Ovary (tissue), 9 donors: ENCODE data around the gene SYT3. TPM values are rescaled to one million over a fixed set of nuclear protein-coding genes. Genes with fewer than 3 reads are reported as not detected.

Experiments
- DNase-seq, 5 donors: peaks; one replicate each; pipeline ENCODE4 v3.0.0-alpha.2; 2019 to 2020
- H3K27ac ChIP-seq, 2 donors: fragments of 200-600 bp; one replicate each; pipeline versions ENCODE4 v1.5.1 to v1.8.0; 2019 to 2022
- H3K27me3 ChIP-seq: fragments of 200-600 bp; one replicate; pipeline ENCODE4 v1.8.0; 2022
- H3K36me3 ChIP-seq: fragments of 200-600 bp; sonication (generic); one replicate; pipeline ENCODE4 v1.5.1; 2019
- H3K4me1 ChIP-seq: one replicate; pipeline ENCODE4 v1.8.1; 2013; ENCODE audit warnings: mild to moderate bottlenecking, moderate library complexity; ENCODE audit not compliant: insufficient read depth
- H3K4me3 ChIP-seq: fragments of 200-600 bp; sonication (generic); one replicate; pipeline ENCODE4 v1.5.1; 2017
- H3K9me3 ChIP-seq, 2 donors: fragments of 200-600 bp in 1 of 2; sonication (generic) in 1 of 2; one replicate each; pipeline versions ENCODE4 v1.5.1 to v1.8.1; 2013 to 2019; ENCODE audit warnings: mild to moderate bottlenecking in 1 of 2, moderate library complexity in 1 of 2
- CTCF ChIP-seq, 3 donors: fragments of 450-650 bp in 2 of 3; fragments of 200-600 bp in 1 of 3; IDR thresholded peaks; one replicate each; pipeline versions ENCODE4 v1.5.1 to v1.8.0; 2016 to 2022; ENCODE audit warnings: antibody characterized with exemption in 3 of 3, mild to moderate bottlenecking in 1 of 3
- EP300 ChIP-seq: sonication (generic); formaldehyde crosslinking; IDR thresholded peaks from one replicate; pipeline ENCODE4 v1.6.1; 2017; ENCODE audit warnings: antibody characterized with exemption
- POLR2A ChIP-seq: fragments of 450-650 bp; IDR thresholded peaks from one replicate; pipeline ENCODE4 v1.6.1; 2017; ENCODE audit warnings: antibody characterized with exemption, mild to moderate bottlenecking, moderate library complexity
- WGBS, 3 donors: extraction: QIAGEN DNeasy Blood & Tissue Kit in 1 of 3; methylation state at CpG; one replicate each; pipeline versions ENCODE4 v1.1.5 to v1.1.7; 2013 to 2017; 5-methylcytosine and 5-hydroxymethylcytosine counted together
- intact Hi-C, 4 donors: fragments of 100-400 bp; cut with DNase I; formaldehyde crosslinking; loops; one replicate each; pipeline versions ENCODE4 v1.11.0 to v1.15.1; 2022 to 2023
- polyA plus RNA-seq, 2 donors: library from polyadenylated mRNA; stranded (reverse); fragments of 200-250 nt in 1 of 2; fragments of 350-450 nt in 1 of 2; fragmentation: Illumina TruSeq in 1 of 2; extraction: RNeasy Lipid Tissue Mini Kit (QIAGEN cat#74804) in 1 of 2; gene quantifications; one replicate each; pipeline ENCODE4 v1.2.3, GENCODE V29; 2013 to 2014
- total RNA-seq, 7 donors: library from RNA; depleted of rRNA in 2 of 7; stranded (reverse); fragments of >200 nt in 2 of 7; fragmentation: NEBNext Ultra II Directional in 3 of 7; extraction: Animal tissue kit (Norgen Biotek cat#: 25700) in 3 of 7; gene quantifications; one replicate each; pipeline versions ENCODE4 v1.1.0 to v1.2.4, GENCODE V29; 2016 to 2023
- donor health status: DM: no; HTN: no; CAD: no; lungs with moderate emphysema.
- donor health status: DM: no; HTN: no; CAD: no.
- donor health status: Bipolar disorder and iron deficiency.
- donor health status: DM: yes; HTN: yes; CAD: no.
- donor health status: DM: no; HTN: no; CAD: no.
- donor health status: DM: yes; HTN: yes; CAD: no.

The SYT3 gene
- total and polyA plus RNA-seq, 9 donors: 0.08 to 0.32 (median 0.10) TPM; not detected in 6

DNA sequence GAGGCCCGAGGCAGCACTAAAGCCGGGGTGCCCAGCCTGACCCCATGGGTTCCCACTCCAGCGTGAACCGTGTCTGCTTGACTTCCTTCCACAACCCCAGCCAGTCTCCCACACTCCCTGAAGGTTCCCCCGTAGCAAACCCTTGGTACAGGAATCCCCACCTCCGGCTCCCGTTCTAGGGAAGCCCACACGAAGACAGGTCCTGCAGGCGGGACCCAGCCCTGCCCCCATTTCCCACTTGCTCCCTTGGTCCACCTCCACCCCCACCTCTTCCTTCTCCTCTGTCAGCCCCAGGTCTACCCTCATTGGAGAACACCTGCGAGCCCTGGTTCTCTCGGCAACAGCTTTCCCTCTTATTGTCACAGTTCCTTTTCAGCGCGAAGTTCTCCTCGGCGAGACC is 33.4 kb upstream of the SYT3 start:
- intact Hi-C loops: no loop called here
- Histone ChIP-seq H3K9me3 (no peaks in the 10 kb centered on the region), H3K27me3 (no peaks in the 10 kb centered on the region), H3K36me3 (no peaks in the 10 kb centered on the region), H3K4me1 (no peaks in the 10 kb centered on the region), H3K4me3 (no peak overlapping the region), H3K27ac (no peak overlapping the region)
- TF ChIP-seq EP300 (no peak), CTCF (IDR thresholded peaks at IDR 0.05) (no peak), POLR2A (no peak)
- 48 to 50% (median 49%) methylated on average over 15 of the region's 15 CpGs for WGBS, 3 donors
- no peak for DNase-seq

DNA sequence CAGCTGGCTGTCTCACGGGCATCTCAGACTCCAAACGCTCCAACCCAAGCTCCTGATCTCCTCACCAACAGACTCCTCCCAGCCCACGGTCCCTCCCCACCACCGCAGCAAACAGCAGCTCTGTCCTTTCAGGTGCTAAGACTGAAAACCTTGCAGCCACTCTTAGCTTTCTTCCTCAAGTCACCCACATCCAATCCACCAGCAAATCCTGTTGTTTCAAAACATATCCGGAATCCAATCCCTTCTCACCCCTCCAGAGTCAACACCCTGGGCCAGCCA is 30.4 kb upstream of the SYT3 start:
- TF ChIP-seq CTCF (IDR thresholded peaks at IDR 0.05): no peak
- no peak for TF ChIP-seq EP300
- no peak for TF ChIP-seq POLR2A
- Histone ChIP-seq H3K4me3 (no peak overlapping the region), H3K9me3 (no peaks in the 10 kb centered on the region), H3K27me3 (no peaks in the 10 kb centered on the region), H3K27ac (no peak overlapping the region), H3K4me1 (no peaks in the 10 kb centered on the region), H3K36me3 (no peaks in the 10 kb centered on the region)
- intact Hi-C loops: no loop called here
- WGBS, 3 donors: 46 to 53% (median 49%) methylated on average over 5 of the region's 5 CpGs
- DNase-seq: no peak

GRCh38 chr19:50669302-50670101 is 29.8 kb upstream of the SYT3 start:
- Histone ChIP-seq H3K4me3 (no peak overlapping the region), H3K4me1 (no peaks in the 10 kb centered on the region), H3K27me3 (no peaks in the 10 kb centered on the region), H3K36me3 (no peaks in the 10 kb centered on the region), H3K27ac (no peak overlapping the region), H3K9me3 (no peaks in the 10 kb centered on the region)
- no peak for DNase-seq
- no peak for TF ChIP-seq CTCF (IDR thresholded peaks at IDR 0.05)
- TF ChIP-seq POLR2A: no peak
- no peak for TF ChIP-seq EP300
- WGBS, 3 donors: 43 to 48% (median 44%) methylated on average over 23 of the region's 23 CpGs
- intact Hi-C loops: no loop called here

- 36 to 43% (median 37%) methylated on average over 18 to 20 of the region's 20 CpGs for WGBS, 3 donors
- intact Hi-C loops: no loop called here
- Histone ChIP-seq H3K4me3 (no peak overlapping the region), H3K27me3 (no peaks in the 10 kb centered on the region), H3K27ac (no peak overlapping the region), H3K36me3 (no peaks in the 10 kb centered on the region), H3K9me3 (no peaks in the 10 kb centered on the region), H3K4me1 (no peaks in the 10 kb centered on the region)
- DNase-seq: no peak
- TF ChIP-seq EP300 (no peak), CTCF (IDR thresholded peaks at IDR 0.05) (no peak), POLR2A (no peak)
Measured at GRCh38 chr19:50668879-50669278, 29.2 kb upstream of the SYT3 start.
